ENCODE data around the gene TDP2. TPM values are rescaled to one million over a fixed set of nuclear protein-coding genes. Genes with fewer than 3 reads are reported as not detected.

Gene TDP2
- total RNA-seq, 4 donors from 2014 or later = 25.2 to 44.4 (median 37.6) TPM

DNA sequence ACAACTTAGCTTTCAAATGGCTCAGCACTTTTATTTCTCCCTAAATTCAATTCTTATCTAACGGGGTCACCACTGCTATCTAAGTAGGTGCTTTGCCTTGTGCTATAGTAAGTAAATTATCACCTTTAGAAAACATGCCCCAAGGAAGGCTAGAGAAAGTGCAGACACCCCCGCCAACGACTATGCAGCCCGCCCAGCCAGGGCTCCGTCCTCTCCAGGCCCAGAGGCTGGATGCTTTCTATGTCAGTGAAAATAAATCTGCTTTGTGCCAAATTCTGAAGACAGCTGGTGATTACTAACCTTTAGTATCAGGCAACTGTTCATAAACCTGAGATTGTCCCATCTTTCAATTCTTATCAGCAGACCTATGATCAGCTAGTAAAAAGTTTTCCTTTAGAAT, 35.0 kb downstream of the TDP2 start:
- Histone ChIP-seq H3K27ac (replicated peaks in 1 of 4) (no peak overlapping the region), H3K4me3 (no peak overlapping the region), H3K36me3 (no peaks in the 10 kb centered on the region), H3K4me1 (no peaks in the 10 kb centered on the region), H3K27me3 (no peaks in the 10 kb centered on the region), H3K9me3 (peaks cover 0 to 12% (median 0%) of the 10 kb centered on the region in 4 donors)
- 52% methylated on average over 5 of the region's 5 CpGs for whole genome bisulfite sequencing
- no peak for TF ChIP-seq EP300 (IDR thresholded peaks at IDR 0.05)
- TF ChIP-seq, protein P1, sequence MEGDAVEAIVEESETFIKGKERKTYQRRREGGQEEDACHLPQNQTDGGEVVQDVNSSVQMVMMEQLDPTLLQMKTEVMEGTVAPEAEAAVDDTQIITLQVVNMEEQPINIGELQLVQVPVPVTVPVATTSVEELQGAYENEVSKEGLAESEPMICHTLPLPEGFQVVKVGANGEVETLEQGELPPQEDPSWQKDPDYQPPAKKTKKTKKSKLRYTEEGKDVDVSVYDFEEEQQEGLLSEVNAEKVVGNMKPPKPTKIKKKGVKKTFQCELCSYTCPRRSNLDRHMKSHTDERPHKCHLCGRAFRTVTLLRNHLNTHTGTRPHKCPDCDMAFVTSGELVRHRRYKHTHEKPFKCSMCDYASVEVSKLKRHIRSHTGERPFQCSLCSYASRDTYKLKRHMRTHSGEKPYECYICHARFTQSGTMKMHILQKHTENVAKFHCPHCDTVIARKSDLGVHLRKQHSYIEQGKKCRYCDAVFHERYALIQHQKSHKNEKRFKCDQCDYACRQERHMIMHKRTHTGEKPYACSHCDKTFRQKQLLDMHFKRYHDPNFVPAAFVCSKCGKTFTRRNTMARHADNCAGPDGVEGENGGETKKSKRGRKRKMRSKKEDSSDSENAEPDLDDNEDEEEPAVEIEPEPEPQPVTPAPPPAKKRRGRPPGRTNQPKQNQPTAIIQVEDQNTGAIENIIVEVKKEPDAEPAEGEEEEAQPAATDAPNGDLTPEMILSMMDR (IDR thresholded peaks at IDR 0.05) = no peak
- no peak for TF ChIP-seq POLR2A (IDR thresholded peaks at IDR 0.05; ENCODE audit: low read depth)
- TF ChIP-seq POLR2AphosphoS5 (IDR thresholded peaks at IDR 0.05) = no peak
- intact Hi-C loops (cut with DNase I) = no loop called here
- DNase-seq (ENCODE audit: extremely low spot score) = no peak

DNA sequence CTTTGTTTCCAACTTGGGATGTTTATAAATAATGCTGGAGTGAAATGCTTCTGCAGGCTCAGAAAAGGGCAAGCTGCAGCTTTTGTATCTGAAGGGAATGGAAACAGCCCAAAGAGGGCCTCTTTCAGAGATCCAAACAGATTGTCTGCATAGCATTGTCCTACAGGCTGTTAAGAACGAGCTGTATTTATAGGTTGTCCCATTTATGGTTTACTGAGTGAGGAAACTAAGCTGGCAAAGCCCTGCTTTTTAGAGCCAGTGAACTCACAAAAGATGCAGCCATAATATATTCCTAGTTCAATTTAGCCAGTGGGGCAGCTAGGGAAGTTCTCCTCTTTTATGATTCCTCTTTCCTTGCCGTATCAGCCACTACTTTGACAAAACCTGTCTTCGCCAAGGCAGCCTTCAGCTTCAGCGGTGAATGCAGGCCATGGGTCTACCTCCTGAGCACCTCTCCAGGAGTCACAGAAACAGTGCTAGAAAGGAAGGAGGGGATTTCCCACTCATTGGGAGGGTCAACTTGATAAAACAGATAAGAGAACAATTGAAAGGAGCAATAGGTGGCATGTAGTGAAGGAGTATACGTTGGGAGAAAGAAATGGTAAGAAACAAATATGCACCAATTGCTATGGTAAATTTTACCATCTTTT, 35.7 kb downstream of the TDP2 start:
- intact Hi-C loops (cut with DNase I) = no loop called here
- Histone ChIP-seq H3K27ac (replicated peaks in 1 of 4) (no peak overlapping the region), H3K4me3 (no peak overlapping the region), H3K27me3 (no peaks in the 10 kb centered on the region), H3K9me3 (peaks cover 0 to 8% (median 0%) of the 10 kb centered on the region in 4 donors), H3K4me1 (no peaks in the 10 kb centered on the region), H3K36me3 (no peaks in the 10 kb centered on the region)
- DNase-seq (ENCODE audit: extremely low spot score) = no peak
- WGBS = 62% methylated on average over 5 of the region's 5 CpGs
- no peak for TF ChIP-seq EP300 (IDR thresholded peaks at IDR 0.05)
- TF ChIP-seq, protein P1 (IDR thresholded peaks at IDR 0.05) = no peak
- TF ChIP-seq POLR2AphosphoS5 (IDR thresholded peaks at IDR 0.05) = no peak
- TF ChIP-seq POLR2A (IDR thresholded peaks at IDR 0.05; ENCODE audit: low read depth) = no peak

DNA sequence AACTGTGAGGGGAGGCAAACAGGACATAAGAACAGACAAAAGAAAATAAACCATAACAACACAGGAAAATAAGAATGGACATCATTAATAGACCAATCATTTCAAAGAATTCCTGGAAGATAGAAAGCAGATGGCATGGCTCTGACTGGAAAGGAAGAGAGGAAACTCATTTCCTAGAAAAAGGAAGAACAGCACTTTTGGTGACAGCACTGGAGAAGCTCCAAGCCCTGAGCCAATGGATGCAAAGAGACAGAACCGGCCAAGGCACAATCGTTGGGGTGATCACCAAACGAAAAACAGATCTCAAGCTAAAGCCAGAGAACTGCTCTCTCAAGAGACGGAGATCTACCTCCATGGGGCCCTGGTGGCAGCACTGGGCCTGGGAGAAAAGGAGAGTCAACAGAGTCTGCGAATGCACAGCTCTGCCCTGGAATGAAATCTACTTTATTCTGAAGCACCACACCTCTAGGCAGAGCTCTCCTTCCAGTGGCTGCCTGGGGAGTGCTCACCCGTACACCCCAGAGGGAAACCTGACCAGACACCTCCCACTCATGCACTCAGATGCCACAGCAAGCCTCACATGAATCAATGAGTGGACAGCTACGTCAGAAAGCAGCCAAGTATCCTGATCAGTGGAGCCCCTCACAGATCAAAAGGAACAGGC, 44.9 kb downstream of the TDP2 start:
- DNase-seq (ENCODE audit: extremely low spot score) = no peak
- TF ChIP-seq, protein P1 (IDR thresholded peaks at IDR 0.05) = no peak
- TF ChIP-seq POLR2A (IDR thresholded peaks at IDR 0.05; ENCODE audit: low read depth) = no peak
- TF ChIP-seq POLR2AphosphoS5 (IDR thresholded peaks at IDR 0.05) = no peak
- TF ChIP-seq EP300 (IDR thresholded peaks at IDR 0.05) = no peak
- intact Hi-C loops (cut with DNase I) = no loop called here
- Histone ChIP-seq H3K27me3 (no peaks in the 10 kb centered on the region), H3K27ac (replicated peaks in 1 of 4) (no peak overlapping the region), H3K36me3 (no peaks in the 10 kb centered on the region), H3K4me3 (no peak overlapping the region), H3K4me1 (no peaks in the 10 kb centered on the region), H3K9me3 (no peaks in the 10 kb centered on the region)
- 78% methylated on average over 7 of the region's 7 CpGs for WGBS

DNA sequence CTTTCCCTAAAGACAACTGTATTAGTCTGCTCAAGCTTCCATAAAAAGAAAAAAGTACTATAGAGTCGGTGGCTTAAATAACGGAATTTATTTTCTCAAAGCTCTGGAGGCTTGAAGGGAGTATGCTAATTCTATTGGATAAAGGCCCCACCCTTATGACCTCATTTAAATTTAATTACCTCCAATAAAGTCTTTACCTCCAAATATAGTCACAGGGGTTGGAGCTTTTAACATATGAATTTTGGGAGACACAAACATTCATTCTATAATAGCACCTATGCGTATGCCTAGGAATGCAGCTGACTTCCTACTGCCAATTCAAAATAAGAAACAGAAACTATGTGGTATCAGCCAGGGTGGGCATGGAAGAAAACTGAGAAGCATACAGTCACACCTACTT, 46.1 kb downstream of the TDP2 start:
- Histone ChIP-seq H3K27me3 (no peaks in the 10 kb centered on the region), H3K27ac (replicated peaks in 1 of 4) (no peak overlapping the region), H3K4me3 (no peak overlapping the region), H3K36me3 (no peaks in the 10 kb centered on the region), H3K4me1 (no peaks in the 10 kb centered on the region), H3K9me3 (no peaks in the 10 kb centered on the region)
- TF ChIP-seq POLR2A (IDR thresholded peaks at IDR 0.05; ENCODE audit: low read depth) (no peak), POLR2AphosphoS5 (IDR thresholded peaks at IDR 0.05) (no peak), EP300 (IDR thresholded peaks at IDR 0.05) (no peak)
- TF ChIP-seq, protein P1 (IDR thresholded peaks at IDR 0.05) = no peak
- WGBS = 83% methylated on average over 3 of the region's 3 CpGs
- no peak for DNase-seq (ENCODE audit: extremely low spot score)
- intact Hi-C loops (cut with DNase I) = no loop called here
